DND-41 (cell line): ENCODE data around the gene MACROD2.

ENCODE experiments used
- CTCF ChIP-seq: IDR thresholded peaks from 2 replicates; pipeline ENCODE4 v1.5.1; 2012; ENCODE audit warnings: borderline replicate concordance, low read length, moderate library complexity, mild to moderate bottlenecking; ENCODE audit not compliant: poor library complexity, severe bottlenecking; ENCODE audit errors: extremely low read depth
- EZH2 ChIP-seq: IDR thresholded peaks from 3 replicates; pipeline ENCODE4 v1.6.1; 2012; ENCODE audit warnings: borderline replicate concordance, low read depth, mild to moderate bottlenecking, moderate library complexity, low read length, inconsistent platforms; ENCODE audit not compliant: severe bottlenecking

- TF ChIP-seq CTCF (no peak), EZH2 (no peak)
These were observed 1325.6 kb downstream of the MACROD2 start for GRCh38 chr20:15320941-15321340.
